C4-2B (cell line): ENCODE data around the gene TNK2.

Experiments used
- H3K27ac ChIP-seq: fragments of 450-650 bp; 2 replicates; pipeline ENCODE4 v1.5.1; 2017
- CTCF ChIP-seq: fragments of 450-650 bp; conservative IDR thresholded peaks from 2 replicates; pipeline ENCODE4 v1.5.1; 2017; ENCODE audit warnings: mild to moderate bottlenecking
- ZFX ChIP-seq: fragments of 450-650 bp; IDR thresholded peaks from 2 replicates; pipeline ENCODE4 v1.6.1; 2017

Gene TNK2

GRCh38 chr3:195849322-195850074, 58.9 kb downstream of the TNK2 start:
- TF ChIP-seq CTCF = no peak
- no peak for TF ChIP-seq ZFX
- H3K27ac ChIP-seq = no peak overlapping the region

GRCh38 chr3:195847055-195847950, 61.0 kb downstream of the TNK2 start:
- no peak for TF ChIP-seq ZFX
- TF ChIP-seq CTCF = no peak
- H3K27ac ChIP-seq = no peak overlapping the region

- no peak overlapping the region for H3K27ac ChIP-seq
- no peak for TF ChIP-seq ZFX
- TF ChIP-seq CTCF = no peak
Measured at GRCh38 chr3:195845483-195845882, 62.9 kb downstream of the TNK2 start.

- no peak overlapping the region for H3K27ac ChIP-seq
- TF ChIP-seq ZFX (no peak), CTCF (no peak)
Measured at GRCh38 chr3:195844671-195845218, 63.6 kb downstream of the TNK2 start.

- TF ChIP-seq ZFX = no peak
- no peak for TF ChIP-seq CTCF
- H3K27ac ChIP-seq = no peak overlapping the region
Measured at GRCh38 chr3:195839260-195840010, 68.9 kb downstream of the TNK2 start.

- no peak for TF ChIP-seq ZFX
- no peak for TF ChIP-seq CTCF
- no peak overlapping the region for H3K27ac ChIP-seq
Measured at GRCh38 chr3:195838714-195839113, 69.6 kb downstream of the TNK2 start.
